ENCODE measurements around the gene FBXO30. TPM values are rescaled to one million over a fixed set of nuclear protein-coding genes. Genes with fewer than 3 reads are reported as not detected.

FBXO30 gene
- total RNA-seq, 6 experiments from 2014 or later, result 2.2 to 3.2 (median 3.0) TPM

DNA sequence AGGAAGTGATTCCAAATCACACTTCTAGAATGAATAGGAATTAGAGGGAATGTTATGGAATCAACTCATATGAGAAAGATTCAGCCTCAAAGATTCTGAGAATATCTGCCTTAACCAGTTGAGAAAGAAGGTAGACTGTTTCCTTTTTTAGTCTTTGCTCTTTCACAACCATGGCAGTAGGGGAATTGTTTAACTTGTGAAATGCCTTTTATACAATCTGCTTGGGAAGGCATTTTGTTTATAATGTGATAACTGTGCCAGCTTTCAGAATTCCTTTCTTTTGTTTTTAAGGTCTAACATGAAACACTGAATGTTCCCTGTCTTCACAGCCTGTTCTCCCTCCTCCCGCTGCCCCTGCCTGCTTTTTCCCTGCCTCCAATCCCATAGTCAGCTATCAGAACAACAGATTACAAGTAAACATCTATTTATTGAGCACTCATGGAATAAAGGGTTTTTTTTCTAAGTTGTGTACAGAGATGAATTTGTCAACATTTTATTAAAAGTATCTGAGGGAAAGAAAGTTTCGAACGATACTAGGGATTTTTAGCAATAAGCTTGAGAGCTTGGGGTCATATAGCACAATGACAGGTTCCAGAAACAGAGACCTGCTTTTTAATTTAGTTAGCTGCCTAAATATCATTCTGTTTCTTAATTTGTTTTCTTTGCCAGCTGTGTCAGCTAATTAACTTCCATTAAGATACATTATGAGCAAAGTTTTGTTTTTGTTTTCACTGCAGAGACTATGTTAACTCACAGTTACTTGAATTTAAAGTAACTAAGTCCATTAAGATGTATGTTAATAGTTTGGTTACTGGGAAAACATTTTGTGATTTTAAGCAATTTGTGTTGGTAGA is 28.3 kb upstream of the FBXO30 start:
- no peaks in the 10 kb centered on the region for H3K9me3 ChIP-seq

DNA sequence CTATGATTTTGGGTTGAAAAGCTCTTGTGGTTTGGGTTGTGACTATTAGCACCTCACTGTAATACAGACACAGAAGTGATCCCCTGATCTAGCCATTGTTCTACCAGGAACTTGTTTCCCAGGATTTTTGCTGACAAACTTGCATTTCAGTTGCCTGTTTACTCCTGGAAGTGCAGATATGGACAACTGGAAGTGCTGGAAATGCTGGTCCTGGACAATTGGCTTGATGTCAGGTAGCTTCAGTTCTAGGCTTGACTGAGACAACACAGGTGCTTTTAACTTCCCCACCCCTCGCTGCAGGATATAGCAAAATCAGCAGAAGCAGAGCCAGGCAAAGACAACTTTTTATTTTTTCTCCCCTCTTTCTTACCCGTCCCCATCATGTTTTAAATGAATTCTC is 27.1 kb upstream of the FBXO30 start:
- peaks cover 0 to 9% (median 0%) of the 10 kb centered on the region in 4 donors for H3K4me1 ChIP-seq
- no peaks in the 10 kb centered on the region for H3K27me3 ChIP-seq
- no peak for DNase-seq
- intact Hi-C loops (cut with DNase I), result no loop called here
- no peak overlapping the region for H3K27ac ChIP-seq
- TF ChIP-seq POLR2A (IDR thresholded peaks at IDR 0.05), result no peak
- TF ChIP-seq, protein P1, sequence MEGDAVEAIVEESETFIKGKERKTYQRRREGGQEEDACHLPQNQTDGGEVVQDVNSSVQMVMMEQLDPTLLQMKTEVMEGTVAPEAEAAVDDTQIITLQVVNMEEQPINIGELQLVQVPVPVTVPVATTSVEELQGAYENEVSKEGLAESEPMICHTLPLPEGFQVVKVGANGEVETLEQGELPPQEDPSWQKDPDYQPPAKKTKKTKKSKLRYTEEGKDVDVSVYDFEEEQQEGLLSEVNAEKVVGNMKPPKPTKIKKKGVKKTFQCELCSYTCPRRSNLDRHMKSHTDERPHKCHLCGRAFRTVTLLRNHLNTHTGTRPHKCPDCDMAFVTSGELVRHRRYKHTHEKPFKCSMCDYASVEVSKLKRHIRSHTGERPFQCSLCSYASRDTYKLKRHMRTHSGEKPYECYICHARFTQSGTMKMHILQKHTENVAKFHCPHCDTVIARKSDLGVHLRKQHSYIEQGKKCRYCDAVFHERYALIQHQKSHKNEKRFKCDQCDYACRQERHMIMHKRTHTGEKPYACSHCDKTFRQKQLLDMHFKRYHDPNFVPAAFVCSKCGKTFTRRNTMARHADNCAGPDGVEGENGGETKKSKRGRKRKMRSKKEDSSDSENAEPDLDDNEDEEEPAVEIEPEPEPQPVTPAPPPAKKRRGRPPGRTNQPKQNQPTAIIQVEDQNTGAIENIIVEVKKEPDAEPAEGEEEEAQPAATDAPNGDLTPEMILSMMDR (IDR thresholded peaks at IDR 0.05), result no peak
- ATAC-seq, result peak in 1 of 4 donors; percentile 11
- H3K36me3 ChIP-seq, result no peaks in the 10 kb centered on the region
- no peak overlapping the region for H3K4me3 ChIP-seq
- WGBS (ENCODE audit: insufficient coverage, low coverage, low lambda C conversion rate, missing lambda C conversion rate), result 71% methylated on average over 1 of the region's 2 CpGs
- H3K9me3 ChIP-seq, result no peaks in the 10 kb centered on the region

More for the DNA sequence above, 28.3 kb upstream of the FBXO30 start:
- DNase-seq (no peak), ATAC-seq (peak in 3 of 4 donors; percentile 68 to 84 (median 80))
- H3K4me1 ChIP-seq, result peaks cover 0 to 9% (median 0%) of the 10 kb centered on the region in 4 donors
- no peak overlapping the region for H3K27ac ChIP-seq
- H3K4me3 ChIP-seq, result no peak overlapping the region
- H3K27me3 ChIP-seq, result no peaks in the 10 kb centered on the region
- TF ChIP-seq, protein P1 (IDR thresholded peaks at IDR 0.05), result no peak
- TF ChIP-seq POLR2A (IDR thresholded peaks at IDR 0.05), result no peak
- intact Hi-C loops (cut with DNase I), result no loop called here
- 81% methylated on average over 3 of the region's 3 CpGs for WGBS (ENCODE audit: insufficient coverage, low coverage, low lambda C conversion rate, missing lambda C conversion rate)
- H3K36me3 ChIP-seq, result no peaks in the 10 kb centered on the region

DNA sequence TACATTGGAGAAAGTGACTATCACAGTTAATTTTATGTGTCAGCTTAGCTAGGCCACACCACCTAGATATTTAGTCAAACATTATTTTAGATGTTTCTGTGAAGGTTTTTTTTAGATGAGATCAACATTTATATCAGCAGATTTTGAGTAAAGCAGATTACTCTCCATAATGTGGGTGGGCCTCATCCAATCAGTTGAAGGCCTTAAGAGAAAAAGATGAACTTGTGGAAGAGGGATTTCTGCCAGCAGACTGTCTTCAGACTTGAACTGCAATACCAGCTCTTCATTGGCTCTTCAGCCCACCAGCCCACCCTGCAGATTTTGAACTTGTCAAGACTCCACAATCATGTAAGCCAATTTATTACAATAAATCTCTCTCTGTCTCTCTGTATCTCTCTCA is 25.1 kb upstream of the FBXO30 start:
- Histone ChIP-seq H3K4me1 (peaks cover 0 to 9% (median 0%) of the 10 kb centered on the region in 4 donors), H3K27me3 (no peaks in the 10 kb centered on the region), H3K9me3 (no peaks in the 10 kb centered on the region), H3K4me3 (no peak overlapping the region), H3K27ac (no peak overlapping the region), H3K36me3 (no peaks in the 10 kb centered on the region)
- intact Hi-C loops (cut with DNase I), result no loop called here
- DNase-seq, result no peak
- TF ChIP-seq, protein P1 (IDR thresholded peaks at IDR 0.05), result no peak
- TF ChIP-seq POLR2A (IDR thresholded peaks at IDR 0.05), result no peak
- ATAC-seq, result no peak

DNA sequence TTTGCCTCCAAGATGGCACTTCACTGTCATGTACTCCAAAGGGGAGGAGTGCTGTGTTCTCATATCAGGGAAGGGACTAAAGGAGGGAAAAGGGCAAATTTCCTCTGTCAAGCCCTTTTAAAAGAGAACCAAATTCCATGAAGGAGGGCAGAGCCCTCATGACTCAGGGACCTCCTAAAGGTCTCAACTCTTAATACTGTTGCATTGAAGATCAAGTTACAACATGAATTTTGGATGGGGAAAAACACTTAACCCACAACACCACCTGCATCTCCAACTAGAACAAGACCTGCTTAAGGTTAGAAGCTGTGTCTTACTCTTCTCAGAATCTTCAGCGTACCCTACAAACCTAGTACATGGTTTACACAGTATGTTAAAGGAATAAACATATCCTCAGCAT is 23.7 kb upstream of the FBXO30 start:
- DNase-seq (no peak), ATAC-seq (no peak)
- TF ChIP-seq POLR2A (IDR thresholded peaks at IDR 0.05), result no peak
- TF ChIP-seq, protein P1 (IDR thresholded peaks at IDR 0.05), result no peak
- H3K4me3 ChIP-seq, result no peak overlapping the region
- no peak overlapping the region for H3K27ac ChIP-seq
- H3K36me3 ChIP-seq, result no peaks in the 10 kb centered on the region
- no peaks in the 10 kb centered on the region for H3K9me3 ChIP-seq
- intact Hi-C loops (cut with DNase I), result no loop called here
- WGBS (ENCODE audit: insufficient coverage, low coverage, low lambda C conversion rate, missing lambda C conversion rate), result 92% methylated on average over 1 of the region's 1 CpG
- H3K4me1 ChIP-seq, result peaks cover 0 to 9% (median 0%) of the 10 kb centered on the region in 4 donors
- H3K27me3 ChIP-seq, result no peaks in the 10 kb centered on the region
